Neuronal stem cell (in vitro differentiated cells): ENCODE data around the gene BIN1.
A peak's percentile ranks its signal among the peaks of the same experiment; 100 is the strongest.

Experiments
- DNase-seq: peaks from one replicate; pipeline ENCODE4 v3.0.0-alpha.2; 2013; ENCODE audit warnings: low spot score
- H2AFZ ChIP-seq: one replicate; pipeline ENCODE4 v1.6.1; 2013; ENCODE audit warnings: mild to moderate bottlenecking, low read length, inconsistent platforms
- H2AK5ac ChIP-seq: 2 replicates; pipeline ENCODE4 v1.6.1; 2013; ENCODE audit warnings: low read depth, mild to moderate bottlenecking, inconsistent platforms, low read length, moderate library complexity, mixed read lengths
- H2BK120ac ChIP-seq: 2 replicates; pipeline ENCODE4 v1.6.1; 2013; ENCODE audit warnings: low read depth, mild to moderate bottlenecking, inconsistent platforms, low read length, moderate library complexity, mixed read lengths
- H2BK12ac ChIP-seq: one replicate; pipeline ENCODE4 v1.6.1; 2013; ENCODE audit warnings: low read length, inconsistent platforms
- H2BK15ac ChIP-seq: 2 replicates; pipeline ENCODE4 v1.6.1; 2013; ENCODE audit warnings: mild to moderate bottlenecking, low read length, inconsistent platforms, mixed read lengths
- H2BK5ac ChIP-seq: one replicate; pipeline ENCODE4 v1.6.1; 2013; ENCODE audit warnings: inconsistent platforms, mild to moderate bottlenecking, low read length, moderate library complexity
- H3K14ac ChIP-seq: one replicate; pipeline ENCODE4 v1.6.1; 2013; ENCODE audit warnings: low read length, inconsistent platforms
- H3K18ac ChIP-seq: 2 replicates; pipeline ENCODE4 v1.6.1; 2013; ENCODE audit warnings: low read length, inconsistent platforms
- H3K23ac ChIP-seq: 2 replicates; pipeline ENCODE4 v1.6.1; 2013; ENCODE audit warnings: low read depth, mild to moderate bottlenecking, mixed read lengths, low read length, inconsistent platforms; ENCODE audit not compliant: poor library complexity
- H3K27ac ChIP-seq: replicated peaks from 3 replicates; pipeline ENCODE4 v1.5.1; 2013; ENCODE audit warnings: low read length, inconsistent platforms
- H3K27me3 ChIP-seq, 3 experiments: 2 replicates each; pipeline ENCODE4 v1.6.1; 2013; ENCODE audit warnings: low read length in 3 of 3, mild to moderate bottlenecking in 2 of 3, inconsistent platforms in 1 of 3, low read depth in 1 of 3, mixed read lengths in 1 of 3, moderate library complexity in 1 of 3; ENCODE audit not compliant: control insufficient read depth in 3 of 3, insufficient read depth in 3 of 3
- H3K36me3 ChIP-seq, 2 donors: replicated peaks in 1 of 2; 2 replicates each; pipeline ENCODE4 v1.6.1; 2013; ENCODE audit warnings: low read length in 2 of 2; ENCODE audit not compliant: control insufficient read depth in 2 of 2, insufficient read depth in 2 of 2
- H3K4ac ChIP-seq: 2 replicates; pipeline ENCODE4 v1.6.1; 2013; ENCODE audit warnings: inconsistent platforms, mild to moderate bottlenecking, low read length, moderate library complexity
- H3K4me1 ChIP-seq, 2 donors: 1 replicate in 1 of 2; 2 replicates in 1 of 2; pipeline ENCODE4 v1.6.1; 2013; ENCODE audit warnings: low read length in 2 of 2, low read depth in 1 of 2; ENCODE audit not compliant: control insufficient read depth in 2 of 2, insufficient read depth in 1 of 2
- H3K4me2 ChIP-seq: one replicate; pipeline ENCODE4 v1.6.1; 2013; ENCODE audit warnings: mild to moderate bottlenecking, low read length, inconsistent platforms; ENCODE audit not compliant: insufficient read depth, poor library complexity, severe bottlenecking
- H3K4me3 ChIP-seq, 2 donors: 2 replicates each; pipeline ENCODE4 v1.5.1; 2013; ENCODE audit warnings: low read length in 2 of 2, mild to moderate bottlenecking in 2 of 2, inconsistent platforms in 1 of 2, moderate library complexity in 1 of 2
- H3K79me1 ChIP-seq: one replicate; pipeline ENCODE4 v1.6.1; 2013; ENCODE audit warnings: low read depth, mild to moderate bottlenecking, inconsistent platforms, low read length, moderate library complexity
- H3K9ac ChIP-seq: one replicate; pipeline ENCODE4 v1.6.1; 2013; ENCODE audit warnings: mild to moderate bottlenecking, low read depth, low read length, inconsistent platforms; ENCODE audit not compliant: poor library complexity
- H3K9me3 ChIP-seq, 2 donors: replicated peaks in 1 of 2; 2 replicates each; pipeline versions ENCODE3 to v1.6.1; 2013; ENCODE audit warnings: low read length in 2 of 2, mild to moderate bottlenecking in 2 of 2, inconsistent platforms in 1 of 2, low read depth in 1 of 2, mixed read lengths in 1 of 2, moderate library complexity in 1 of 2; ENCODE audit not compliant: control insufficient read depth in 2 of 2, insufficient read depth in 1 of 2
- H4K8ac ChIP-seq: one replicate; pipeline ENCODE4 v1.6.1; 2013; ENCODE audit warnings: low read depth, mild to moderate bottlenecking, inconsistent platforms, low read length, moderate library complexity
- H4K91ac ChIP-seq: one replicate; pipeline ENCODE4 v1.6.1; 2013; ENCODE audit warnings: low read length, low read depth, mild to moderate bottlenecking, inconsistent platforms; ENCODE audit not compliant: poor library complexity
- WGBS, 2 donors: extraction: QIAGEN DNeasy Blood & Tissue Kit; methylation state at CpG; one replicate each; pipeline ENCODE4 v1.1.7; 2013; ENCODE audit warnings: missing lambda C conversion rate in 2 of 2, mixed read lengths in 1 of 2; ENCODE audit not compliant: insufficient read length in 2 of 2, insufficient replicate concordance in 1 of 2; ENCODE audit errors: extremely low coverage in 2 of 2; 5-methylcytosine and 5-hydroxymethylcytosine counted together

BIN1 gene

DNA sequence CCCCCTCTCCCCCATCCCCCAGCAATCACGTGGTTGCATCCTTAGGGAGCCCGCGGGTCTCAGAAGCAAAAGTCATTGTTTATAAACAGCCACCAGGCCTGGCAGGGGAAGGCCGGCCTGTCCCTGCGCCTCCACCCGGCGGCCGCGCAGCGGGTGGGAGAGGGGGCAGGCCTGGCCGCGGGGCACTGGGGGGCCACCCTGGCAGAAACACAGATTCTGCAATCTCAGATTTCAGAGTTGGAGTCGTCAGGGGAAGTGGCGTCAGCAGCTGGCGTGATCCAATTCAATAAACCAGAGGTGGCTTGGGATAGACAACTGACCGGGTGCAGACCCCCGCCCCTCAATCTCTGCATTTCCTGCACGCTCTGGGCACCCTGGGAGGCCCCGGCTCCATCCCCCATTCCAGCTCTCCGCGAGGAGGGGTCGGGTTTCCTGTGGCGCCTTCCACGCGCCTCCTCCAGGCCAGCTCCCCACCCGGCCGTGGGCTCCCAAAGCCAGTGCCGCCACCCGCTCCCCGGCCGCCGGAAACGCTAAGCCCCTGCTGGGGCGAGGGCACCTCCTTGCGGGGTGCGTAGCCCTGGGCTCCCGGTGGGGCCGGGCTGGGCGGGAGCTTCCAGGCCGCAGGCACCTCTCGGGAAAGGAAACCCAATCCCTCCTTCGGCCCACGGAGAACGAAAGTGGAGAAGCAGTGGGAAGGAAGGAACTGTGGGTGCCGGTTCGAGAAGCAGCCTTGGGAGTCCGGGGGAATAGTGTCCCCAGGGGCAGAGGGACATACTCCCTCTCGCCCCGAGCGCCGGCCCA is 1.1 kb downstream of the BIN1 start:
- H3K27me3 ChIP-seq, result peaks cover 0 to 3% (median 0%) of the 10 kb centered on the region in 3 experiments
- no peak overlapping the region for H4K91ac ChIP-seq
- H3K18ac ChIP-seq, result peak overlapping the region; percentile 71
- no peak overlapping the region for H3K14ac ChIP-seq
- peak overlapping the region; percentile 0 for H3K23ac ChIP-seq
- H2AFZ ChIP-seq, result peak overlapping the region; percentile 98
- no CpG with 5 or more reads among the region's 51 CpGs for WGBS, 2 donors
- H2BK5ac ChIP-seq, result peak overlapping the region; percentile 91
- H3K4me2 ChIP-seq, result peak overlapping the region; percentile 99
- DNase-seq, result peak; percentile 51
- peak overlapping the region; percentile 93 for H2BK120ac ChIP-seq
- H3K4me1 ChIP-seq, result peaks cover 14 to 26% of the 10 kb centered on the region in 2 donors
- H3K4me3 ChIP-seq, result peak overlapping the region; percentile 84 to 92
- peak overlapping the region; percentile 94 for H2AK5ac ChIP-seq
- peak overlapping the region; percentile 87 for H2BK15ac ChIP-seq
- peaks cover 19% of the 10 kb centered on the region for H3K79me1 ChIP-seq
- H3K9me3 ChIP-seq, result no peaks in the 10 kb centered on the region
- H3K4ac ChIP-seq, result peak overlapping the region; percentile 23
- H2BK12ac ChIP-seq, result peak overlapping the region; percentile 85
- H4K8ac ChIP-seq, result peak overlapping the region; percentile 26
- peak overlapping the region; percentile 36 for H3K27ac ChIP-seq
- peak overlapping the region; percentile 96 for H3K9ac ChIP-seq
- H3K36me3 ChIP-seq, result peaks cover 0 to 1% of the 10 kb centered on the region in 2 donors

DNA sequence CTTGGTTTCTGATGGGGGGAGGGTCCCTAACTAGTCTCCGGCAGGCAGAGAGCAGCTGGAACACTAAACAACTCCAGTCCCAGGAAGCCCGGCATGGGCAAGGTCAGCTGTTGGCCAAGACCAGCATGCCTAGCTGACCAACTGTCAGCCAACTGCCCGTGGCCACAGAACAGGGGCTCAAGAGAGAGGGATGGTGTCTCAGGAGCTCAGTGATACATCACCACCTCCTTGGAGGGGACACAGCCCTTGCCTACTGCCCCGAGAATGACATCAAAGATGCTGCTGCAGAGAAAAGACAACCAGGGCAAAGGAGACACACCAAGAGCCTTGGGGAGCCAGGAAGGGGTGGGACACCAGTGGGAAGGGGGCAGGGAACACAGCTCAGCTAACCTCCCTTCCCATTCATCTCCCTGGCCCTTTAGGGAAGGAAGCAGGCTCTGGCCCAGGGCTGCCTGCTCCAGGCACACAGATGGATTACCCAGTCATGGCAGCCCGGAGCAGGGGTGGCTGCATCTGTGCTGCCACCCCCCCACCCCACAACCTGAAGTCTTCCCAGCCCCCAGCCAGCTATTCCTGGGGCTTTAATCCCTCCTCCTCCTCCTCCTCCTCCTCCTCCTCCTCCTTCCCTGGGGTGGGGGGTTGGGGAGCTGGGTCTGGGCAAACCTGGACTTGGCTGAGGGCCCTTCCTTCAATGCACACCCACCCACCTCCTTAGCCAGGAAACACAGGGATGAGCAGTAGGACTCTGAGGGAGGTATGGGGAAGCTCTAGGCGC is 1.9 kb downstream of the BIN1 start:
- H3K4ac ChIP-seq, result peak overlapping the region; percentile 23
- peak overlapping the region; percentile 89 for H3K18ac ChIP-seq
- H4K8ac ChIP-seq, result peak overlapping the region; percentile 7
- no peak overlapping the region for H2BK12ac ChIP-seq
- no peak for DNase-seq
- WGBS, 2 donors, result no CpG with 5 or more reads among the region's 6 CpGs
- H3K9me3 ChIP-seq, result no peaks in the 10 kb centered on the region
- H3K23ac ChIP-seq, result no peak overlapping the region
- H3K4me1 ChIP-seq, result peaks cover 14 to 26% of the 10 kb centered on the region in 2 donors
- peak overlapping the region; percentile 34 for H2BK15ac ChIP-seq
- H2AK5ac ChIP-seq, result peak overlapping the region; percentile 94
- H2BK5ac ChIP-seq, result peak overlapping the region; percentile 91
- peak overlapping the region; percentile 36 for H3K27ac ChIP-seq
- H3K27me3 ChIP-seq, result peaks cover 0 to 3% (median 0%) of the 10 kb centered on the region in 3 experiments
- H3K36me3 ChIP-seq, result peaks cover 0 to 1% of the 10 kb centered on the region in 2 donors
- peak overlapping the region; percentile 96 for H3K9ac ChIP-seq
- H3K4me3 ChIP-seq, result peak overlapping the region; percentile 84 to 92
- H3K14ac ChIP-seq, result peak overlapping the region; percentile 14
- peak overlapping the region; percentile 47 for H4K91ac ChIP-seq
- peaks cover 19% of the 10 kb centered on the region for H3K79me1 ChIP-seq
- peak overlapping the region; percentile 99 for H3K4me2 ChIP-seq
- H2AFZ ChIP-seq, result peak overlapping the region; percentile 98
- no peak overlapping the region for H2BK120ac ChIP-seq

DNA sequence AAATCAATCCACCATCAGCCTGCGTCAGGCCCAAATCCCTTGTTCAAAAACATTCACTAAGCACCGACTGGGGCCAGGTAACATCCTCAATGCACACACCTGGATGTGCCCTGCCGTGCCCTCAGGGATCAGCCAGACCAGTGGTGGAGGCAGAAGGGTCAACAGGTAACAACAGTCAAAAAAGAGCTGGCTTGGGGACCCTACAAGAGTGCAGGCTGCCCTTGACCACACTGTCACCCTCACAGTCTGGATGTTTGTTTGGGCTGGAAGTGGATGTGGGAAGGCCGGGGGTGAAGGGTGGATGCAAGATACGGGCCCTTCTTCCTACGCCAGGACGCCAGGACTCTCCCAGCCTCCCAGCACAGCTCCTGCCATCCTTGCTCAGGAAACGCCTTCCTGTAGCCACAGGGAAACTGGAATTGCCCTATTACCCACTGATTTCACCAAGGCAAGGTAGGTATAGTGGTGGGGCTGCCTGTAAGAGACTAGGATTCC is 2.7 kb downstream of the BIN1 start:
- H3K9me3 ChIP-seq, result no peaks in the 10 kb centered on the region
- peak overlapping the region; percentile 13 for H3K18ac ChIP-seq
- WGBS, 2 donors, result no CpG with 5 or more reads among the region's 8 CpGs
- peaks cover 0 to 1% of the 10 kb centered on the region in 2 donors for H3K36me3 ChIP-seq
- peak overlapping the region; percentile 34 for H2BK15ac ChIP-seq
- no peak overlapping the region for H3K9ac ChIP-seq
- no peak overlapping the region for H4K8ac ChIP-seq
- no peak overlapping the region for H3K4ac ChIP-seq
- peak overlapping the region; percentile 88 for H2AK5ac ChIP-seq
- H2BK5ac ChIP-seq, result peak overlapping the region; percentile 62
- no peak overlapping the region for H4K91ac ChIP-seq
- no peak overlapping the region for H3K27ac ChIP-seq
- no peak overlapping the region for H3K23ac ChIP-seq
- peaks cover 19% of the 10 kb centered on the region for H3K79me1 ChIP-seq
- H2AFZ ChIP-seq, result no peak overlapping the region
- peaks cover 0 to 3% (median 0%) of the 10 kb centered on the region in 3 experiments for H3K27me3 ChIP-seq
- no peak overlapping the region for H3K4me2 ChIP-seq
- H2BK120ac ChIP-seq, result no peak overlapping the region
- no peak for DNase-seq
- H3K4me3 ChIP-seq, result no peak overlapping the region
- H2BK12ac ChIP-seq, result no peak overlapping the region
- peaks cover 14 to 26% of the 10 kb centered on the region in 2 donors for H3K4me1 ChIP-seq
- H3K14ac ChIP-seq, result no peak overlapping the region
